GM21515 (cell line): ENCODE results near the gene ETAA1.

ENCODE experiments used
- ATAC-seq: cut with Tn5 transposase; IDR thresholded peaks from one replicate; pipeline ENCODE4 v1.9.1; 2021; ENCODE audit not compliant: unreplicated experiment

ETAA1 gene

GRCh38 chr2:67437114-67437513 is 40.0 kb downstream of the ETAA1 start:
- ATAC-seq: no peak

GRCh38 chr2:67438337-67438736 is 41.2 kb downstream of the ETAA1 start:
- ATAC-seq: no peak

GRCh38 chr2:67445652-67446268 is 48.6 kb downstream of the ETAA1 start:
- no peak for ATAC-seq

- no peak for ATAC-seq
These were observed 49.4 kb downstream of the ETAA1 start for GRCh38 chr2:67446491-67446911.

- ATAC-seq: no peak
These were observed 51.5 kb downstream of the ETAA1 start for GRCh38 chr2:67448648-67449047.

GRCh38 chr2:67451086-67451832 is 54.1 kb downstream of the ETAA1 start:
- ATAC-seq: no peak

- ATAC-seq: no peak
These were observed 56.2 kb downstream of the ETAA1 start for GRCh38 chr2:67453310-67453709.

- no peak for ATAC-seq
These were observed 58.3 kb downstream of the ETAA1 start for GRCh38 chr2:67455219-67456142.

- ATAC-seq: no peak
These were observed 59.3 kb downstream of the ETAA1 start for GRCh38 chr2:67456428-67456827.

GRCh38 chr2:67457699-67458098 is 60.6 kb downstream of the ETAA1 start:
- no peak for ATAC-seq

- ATAC-seq: no peak
These were observed 62.6 kb downstream of the ETAA1 start for GRCh38 chr2:67459761-67460160.
